K562 (cell line): ENCODE measurements around the gene ARHGAP33. TPM values are rescaled to one million over a fixed set of nuclear protein-coding genes. Genes with fewer than 3 reads are reported as not detected.
A peak's percentile ranks its signal among the peaks of the same experiment; 100 is the strongest.
"Not testable (repeated sequence)": the region's sequence is repeated elsewhere in the genome, so short reads cannot be mapped to it uniquely, and the experiment has no call there.

Source experiments
- ATAC-seq: fragments of 200-7000 bp; cut with Tn5 transposase; 3 replicates; pipeline ENCODE4 v1.9.1; 2020; ENCODE audit warnings: moderate library complexity
- BruUV-seq: library from RNA; stranded (reverse); fragments of 400-500 nt; replicated peaks from 2 replicates; lab custom pipeline; 2021; lab: Mats Ljungman, UMichigan
- CTCF ChIA-PET: fragments of 300-600 bp; formaldehyde crosslinking; extraction: SDS; loops from one replicate; lab custom pipeline; 2021; ENCODE audit warnings: low intra/inter-chr PET ratio; lab: Yijun Ruan, JAX
- POLR2A ChIA-PET: fragments of 300-600, 350-650 bp; sonication (Branson Sonifier 250); formaldehyde crosslinking; extraction: SDS; loops from one replicate; lab custom pipeline; 2021; ENCODE audit warnings: antibody characterized with exemption, inconsistent platforms; lab: Yijun Ruan, JAX
- DNase-seq, 4 experiments: peaks; one replicate each; pipeline versions ENCODE4 v3.0.0 to v3.0.0-alpha.2; 2011 to 2018; ENCODE audit warnings: low spot score in 3 of 4, mixed read lengths in 3 of 4; ENCODE audit errors: extremely low read depth in 1 of 4
- FAIRE-seq: peaks from 2 replicates; lab custom pipeline; 2011; peaks lifted over from hg19 to GRCh38; lab: Jason Lieb, UNC
- H2AFZ ChIP-seq: 2 replicates; pipeline ENCODE4 v1.6.0; 2011; ENCODE audit warnings: low read depth, low read length, control low read depth, inconsistent platforms
- H3K27ac ChIP-seq: fragments of 200-600 bp; 3 replicates; pipeline ENCODE4 v1.8.0; 2011; ENCODE audit warnings: low read depth, mild to moderate bottlenecking, control low read depth, inconsistent platforms, low read length, moderate library complexity, mixed read lengths; ENCODE audit errors: extremely low read depth
- H3K27me3 ChIP-seq, 2 experiments: fragments of 300-600 bp in 1 of 2; 2 replicates in 1 of 2; 3 replicates in 1 of 2; pipeline versions ENCODE4 v1.6.0 to v1.8.0; 2011; ENCODE audit warnings: inconsistent platforms in 2 of 2, low read length in 2 of 2, mild to moderate bottlenecking in 1 of 2, mixed read lengths in 1 of 2, moderate library complexity in 1 of 2; ENCODE audit not compliant: control insufficient read depth in 2 of 2, insufficient read depth in 2 of 2
- H3K36me3 ChIP-seq: fragments of 300-600 bp; 3 replicates; pipeline ENCODE4 v1.8.0; 2011; ENCODE audit warnings: mild to moderate bottlenecking, low read length, inconsistent platforms; ENCODE audit not compliant: control insufficient read depth, insufficient read depth
- H3K4me1 ChIP-seq, 2 experiments: fragments of 200-600 bp in 1 of 2; replicated peaks in 1 of 2; 2 replicates in 1 of 2; 3 replicates in 1 of 2; pipeline versions ENCODE4 v1.5.1 to v1.8.0; 2011; ENCODE audit warnings: inconsistent platforms in 2 of 2, low read length in 2 of 2, mild to moderate bottlenecking in 1 of 2, mixed read lengths in 1 of 2, moderate library complexity in 1 of 2; ENCODE audit not compliant: control insufficient read depth in 2 of 2, insufficient read depth in 2 of 2
- H3K4me2 ChIP-seq: 2 replicates; pipeline ENCODE4 v1.6.1; 2011; ENCODE audit warnings: low read length, control low read depth, inconsistent platforms, mixed read lengths; ENCODE audit not compliant: insufficient read depth
- H3K4me3 ChIP-seq: fragments of 200-600 bp; sonication (generic), shearing (Covaris generic); 2 replicates; pipeline ENCODE4 v1.5.1; 2016; ENCODE audit warnings: control low read depth, inconsistent platforms
- H3K79me2 ChIP-seq: fragments of 200-600 bp; 3 replicates; pipeline ENCODE4 v1.8.0; 2011; ENCODE audit warnings: low read length, inconsistent platforms; ENCODE audit not compliant: control insufficient read depth, insufficient read depth
- H3K9ac ChIP-seq, 2 experiments: 2 replicates each; pipeline versions ENCODE4 v1.6.0 to v1.6.1; 2011; ENCODE audit warnings: low read depth in 2 of 2, low read length in 2 of 2, control low read depth in 1 of 2, inconsistent platforms in 1 of 2, mild to moderate bottlenecking in 1 of 2, mixed read lengths in 1 of 2; ENCODE audit not compliant: insufficient read depth in 1 of 2
- H3K9me1 ChIP-seq: one replicate; pipeline ENCODE4 v1.6.0; 2011; ENCODE audit warnings: inconsistent platforms, mild to moderate bottlenecking, low read length, moderate library complexity; ENCODE audit not compliant: control insufficient read depth, insufficient read depth
- H3K9me3 ChIP-seq: replicated peaks from 2 replicates; pipeline ENCODE4 v1.5.1; 2011; ENCODE audit warnings: low read depth, low read length, inconsistent platforms; ENCODE audit not compliant: control insufficient read depth, insufficient read depth
- H4K20me1 ChIP-seq: replicated peaks from 2 replicates; pipeline ENCODE4 v1.6.1; 2011; ENCODE audit warnings: low read length, inconsistent platforms, mixed read lengths; ENCODE audit not compliant: control insufficient read depth, insufficient read depth
- GATA2 ChIP-seq: sonication (generic); formaldehyde crosslinking; IDR thresholded peaks from 2 replicates; pipeline ENCODE4 v1.4.0; 2020; ENCODE audit warnings: mild to moderate bottlenecking, missing genetic modification reagents
- PHF21A ChIP-seq: fragments of 450-650 bp; IDR thresholded peaks from 2 replicates; pipeline ENCODE4 v1.6.1; 2017; ENCODE audit warnings: low read depth, borderline replicate concordance
- POLR2AphosphoS5 ChIP-seq: IDR thresholded peaks from 2 replicates; pipeline ENCODE4 v1.6.1; 2011; ENCODE audit warnings: mild to moderate bottlenecking, low read depth, low read length, moderate library complexity; ENCODE audit not compliant: control insufficient read depth, insufficient read depth
- SRSF7 ChIP-seq: fragments of 200-400 bp; formaldehyde crosslinking; optimal IDR thresholded peaks from 2 replicates; pipeline ENCODE3; 2017; ENCODE audit warnings: mild to moderate bottlenecking, low read depth, low read length
- TBL1XR1 ChIP-seq, 2 experiments: IDR thresholded peaks; 2 replicates each; pipeline ENCODE4 v1.6.1; 2012; ENCODE audit warnings: improper control_type of control experiment in 2 of 2, low read length in 2 of 2, mild to moderate bottlenecking in 1 of 2
- ZNF140 ChIP-seq: fragments of 250-450 bp; sonication (Bioruptor Pico); IDR thresholded peaks from 2 replicates; pipeline ENCODE4 v1.8.0; 2021; ENCODE audit warnings: moderate library complexity, mild to moderate bottlenecking, inconsistent platforms
- ZNF239 ChIP-seq: fragments of 250-450 bp; sonication (Bioruptor Pico); IDR thresholded peaks from 2 replicates; pipeline ENCODE4 v1.4.0; 2020; ENCODE audit warnings: mild to moderate bottlenecking
- ZSCAN32 ChIP-seq: fragments of 450-650 bp; formaldehyde crosslinking; IDR thresholded peaks from 2 replicates; pipeline ENCODE4 v1.4.0; 2020; ENCODE audit warnings: mild to moderate bottlenecking, moderate library complexity
- WGBS: fragments of 100-300 bp; shearing (Covaris generic); methylation state at CpG from one replicate; pipeline ENCODE4 v1.1.6; 2016; ENCODE audit warnings: low coverage, mixed read lengths; ENCODE audit not compliant: insufficient coverage; ENCODE audit errors: missing lambda C conversion rate; 5-methylcytosine and 5-hydroxymethylcytosine counted together
- in situ Hi-C: fragments of 300-500 bp; cut with MboI; formaldehyde crosslinking; loops from 4 replicates; pipeline ENCODE4 v1.15.0; 2018; ENCODE audit warnings: inconsistent platforms, mixed read lengths
- intact Hi-C: fragments of 100-400 bp; cut with micrococcal nuclease; formaldehyde crosslinking; loops from 2 replicates; pipeline ENCODE4 v1.14.2; 2022
- polyA plus RNA-seq, 8 experiments: library from polyadenylated mRNA; depleted of rRNA in 4 of 8; stranded (reverse) in 5 of 8; unstranded in 3 of 8; fragments of >200 nt; fragmentation: Nextera tagmentation in 2 of 8; fragmentation: Illumina TruSeq in 1 of 8; extraction: Ambion mirVana in 2 of 8; extraction: Trizol in 1 of 8; gene quantifications; 2 replicates each; pipeline versions ENCODE4 v1.2.1 to v1.2.3, GENCODE V29; 2011 to 2014; ENCODE audit warnings: inconsistent platforms in 1 of 8, missing spikeins in 1 of 8
- total RNA-seq, 7 experiments: library from RNA; depleted of rRNA in 6 of 7; stranded (reverse); fragments of >200 nt in 6 of 7; fragmentation: Illumina TruSeq in 2 of 7; extraction: Trizol in 2 of 7; gene quantifications; 2 replicates each; pipeline versions ENCODE4 v1.2.1 to v1.2.3, GENCODE V29; 2011 to 2021; ENCODE audit warnings: low replicate concordance in 1 of 7
- TF ChIP-seq, protein P1 (sequence below): fragments of 250-450 bp; sonication (Bioruptor Pico); IDR thresholded peaks from 2 replicates; pipeline ENCODE4 v1.5.0; 2021
- TF ChIP-seq, protein P2 (sequence below): fragments of 450-650 bp; conservative IDR thresholded peaks from 2 replicates; pipeline ENCODE4 v1.6.1; 2016; ENCODE audit warnings: missing genetic modification characterization, low read depth, mild to moderate bottlenecking, control low read depth, missing compliant biosample characterization
- TF ChIP-seq, protein P3 (sequence below): fragments of 450-650 bp; IDR thresholded peaks from 2 replicates; pipeline ENCODE4 v1.6.1; 2016; ENCODE audit warnings: low read depth, mild to moderate bottlenecking, moderate library complexity

The ARHGAP33 gene
- total and polyA plus RNA-seq, 9 of the 15 experiments (the other 6 are each of a cell fraction or from before 2014, with no cell fraction given) = 0.06 to 26.6 (median 1.6) TPM; not detected in 1

DNA sequence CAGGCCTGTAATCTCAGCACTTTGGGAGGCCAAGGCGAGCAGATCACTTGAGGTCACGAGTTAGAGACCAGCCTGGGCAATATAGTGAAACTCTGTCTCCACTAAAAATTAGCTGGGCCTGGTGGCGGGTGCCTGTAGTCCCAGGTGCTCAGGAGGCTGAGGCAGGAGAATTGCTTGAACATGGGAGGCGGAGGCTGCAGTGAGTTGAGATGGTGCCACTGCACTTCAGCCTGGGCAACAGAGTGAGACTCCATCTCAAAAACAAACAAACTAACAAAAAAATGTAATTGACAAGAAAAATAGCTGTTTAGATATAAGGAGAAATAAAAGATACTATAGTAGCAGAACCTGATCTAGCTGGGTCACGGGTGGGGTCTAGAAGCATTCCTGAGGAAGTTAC is 3.0 kb upstream of the ARHGAP33 start:
- H3K9me3 ChIP-seq, CTCF ChIA-PET, BruUV-seq, H3K27ac ChIP-seq, H3K27me3 ChIP-seq, DNase-seq, H3K9me1 ChIP-seq, H4K20me1 ChIP-seq, H3K4me2 ChIP-seq, intact Hi-C loops, H2AFZ ChIP-seq, FAIRE-seq, ATAC-seq, H3K79me2 ChIP-seq, in situ Hi-C loops, H3K9ac ChIP-seq, H3K4me3 ChIP-seq: not testable (repeated sequence)
- peaks cover 10 to 30% of the 10 kb centered on the region in 2 experiments for H3K4me1 ChIP-seq
- H3K36me3 ChIP-seq = peaks cover 14% of the 10 kb centered on the region; the same call in 1 of the 3 replicates
- POLR2A ChIA-PET = interaction anchor here (0.6 to 1.4 kb wide), 4 partner anchors 12 to 70 kb away, joined by 3 to 9 read pairs (median 4); partner anchors contain the start of gene HSPB6
- 71% methylated on average over 5 of the region's 5 CpGs for WGBS

DNA sequence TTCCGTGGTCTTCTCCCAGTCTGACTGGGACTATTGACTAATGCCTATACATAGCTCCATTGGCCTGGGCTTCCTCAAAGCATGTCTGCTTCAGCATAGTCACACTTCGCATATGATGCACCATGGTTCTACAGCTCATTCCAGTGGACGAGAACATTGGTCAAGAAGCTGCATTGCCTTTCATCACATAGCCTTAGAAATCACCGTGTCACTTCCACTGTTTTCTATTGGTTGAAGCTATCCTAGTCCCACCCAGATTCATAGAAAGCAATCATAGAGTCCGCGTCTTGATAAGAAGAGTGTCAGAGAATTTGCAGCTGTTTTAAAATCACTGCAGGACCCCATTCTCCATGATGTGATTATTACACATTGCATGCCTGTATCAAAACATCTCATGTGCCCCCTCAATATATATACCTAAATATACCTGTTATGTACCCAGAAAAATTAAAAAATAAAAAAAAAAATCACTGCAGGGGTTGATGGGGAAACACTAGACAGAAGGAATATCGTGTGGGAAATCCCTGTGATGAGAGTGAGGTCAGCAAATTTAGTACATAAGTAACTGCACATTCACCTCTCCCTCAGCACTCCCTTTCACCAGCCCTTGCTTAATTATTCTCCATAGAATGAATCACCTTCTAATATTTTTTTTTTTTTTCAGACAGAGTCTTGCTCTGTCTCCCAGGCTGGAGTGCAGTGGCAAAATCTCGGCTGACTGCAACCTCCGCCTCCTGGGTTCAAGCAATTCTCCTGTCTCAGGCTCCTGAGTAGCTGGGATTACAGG is 2.2 kb upstream of the ARHGAP33 start:
- Histone ChIP-seq H3K4me2 (no peak overlapping the region), H3K9ac (no peak overlapping the region), H3K27me3 (no peaks in the 10 kb centered on the region), H3K4me1 (peaks cover 10 to 25% of the 10 kb centered on the region in 2 experiments), H3K79me2 (peaks cover 5% of the 10 kb centered on the region; the same call in 1 of the 3 replicates), H2AFZ (no peak overlapping the region), H3K9me3 (no peaks in the 10 kb centered on the region), H3K27ac (no peak overlapping the region), H4K20me1 (no peaks in the 10 kb centered on the region; the same call in 1 of the 2 replicates), H3K36me3 (peaks cover 12% of the 10 kb centered on the region; the same call in 2 of the 3 replicates), H3K9me1 (peaks cover 3% of the 10 kb centered on the region), H3K4me3 (no peak overlapping the region)
- ChIA-PET POLR2A (interaction anchor here (0.6 to 1.4 kb wide), 4 partner anchors 13 to 71 kb away, joined by 3 to 9 read pairs (median 4); partner anchors contain the start of gene HSPB6), CTCF (interaction anchor here (0.6 kb wide), 1 partner anchor 13 kb away, joined by 3 read pairs; no protein-coding TSS in a partner anchor)
- intact Hi-C loops (no loop called here), in situ Hi-C loops (no loop called here)
- FAIRE-seq (peak; percentile 23), DNase-seq (no peak), ATAC-seq (no peak)
- WGBS = 16% methylated on average over 9 of the region's 9 CpGs
- BruUV-seq = no TSS peak
- no peak for TF ChIP-seq POLR2AphosphoS5
- no peak for TF ChIP-seq ZSCAN32 (CRISPR knock-in tag)
- TF ChIP-seq, protein P1, sequence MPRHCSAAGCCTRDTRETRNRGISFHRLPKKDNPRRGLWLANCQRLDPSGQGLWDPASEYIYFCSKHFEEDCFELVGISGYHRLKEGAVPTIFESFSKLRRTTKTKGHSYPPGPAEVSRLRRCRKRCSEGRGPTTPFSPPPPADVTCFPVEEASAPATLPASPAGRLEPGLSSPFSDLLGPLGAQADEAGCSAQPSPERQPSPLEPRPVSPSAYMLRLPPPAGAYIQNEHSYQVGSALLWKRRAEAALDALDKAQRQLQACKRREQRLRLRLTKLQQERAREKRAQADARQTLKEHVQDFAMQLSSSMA = no peak
- TF ChIP-seq TBL1XR1 (IDR thresholded peaks at IDR 0.05; ENCODE audit: low read length in 2 of 2) = no peak
- TF ChIP-seq PHF21A = peak; percentile 81; the same call in 1 of the 2 replicates
- TF ChIP-seq, protein P2, sequence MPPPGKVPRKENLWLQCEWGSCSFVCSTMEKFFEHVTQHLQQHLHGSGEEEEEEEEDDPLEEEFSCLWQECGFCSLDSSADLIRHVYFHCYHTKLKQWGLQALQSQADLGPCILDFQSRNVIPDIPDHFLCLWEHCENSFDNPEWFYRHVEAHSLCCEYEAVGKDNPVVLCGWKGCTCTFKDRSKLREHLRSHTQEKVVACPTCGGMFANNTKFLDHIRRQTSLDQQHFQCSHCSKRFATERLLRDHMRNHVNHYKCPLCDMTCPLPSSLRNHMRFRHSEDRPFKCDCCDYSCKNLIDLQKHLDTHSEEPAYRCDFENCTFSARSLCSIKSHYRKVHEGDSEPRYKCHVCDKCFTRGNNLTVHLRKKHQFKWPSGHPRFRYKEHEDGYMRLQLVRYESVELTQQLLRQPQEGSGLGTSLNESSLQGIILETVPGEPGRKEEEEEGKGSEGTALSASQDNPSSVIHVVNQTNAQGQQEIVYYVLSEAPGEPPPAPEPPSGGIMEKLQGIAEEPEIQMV (tag) = no peak
- TF ChIP-seq SRSF7 = no peak
- no peak for TF ChIP-seq GATA2
- no peak for TF ChIP-seq ZNF140
- TF ChIP-seq, protein P3, sequence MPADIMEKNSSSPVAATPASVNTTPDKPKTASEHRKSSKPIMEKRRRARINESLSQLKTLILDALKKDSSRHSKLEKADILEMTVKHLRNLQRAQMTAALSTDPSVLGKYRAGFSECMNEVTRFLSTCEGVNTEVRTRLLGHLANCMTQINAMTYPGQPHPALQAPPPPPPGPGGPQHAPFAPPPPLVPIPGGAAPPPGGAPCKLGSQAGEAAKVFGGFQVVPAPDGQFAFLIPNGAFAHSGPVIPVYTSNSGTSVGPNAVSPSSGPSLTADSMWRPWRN = no peak
- no peak for TF ChIP-seq ZNF239 (CRISPR knock-in tag)
